Thyroid gland (tissue), 4 donors: Measurements from ENCODE around the gene MTFR2. TPM values are rescaled to one million over a fixed set of nuclear protein-coding genes. Genes with fewer than 3 reads are reported as not detected.

Source experiments
- DNase-seq, 2 donors: peaks; one replicate each; pipeline ENCODE4 v3.0.0-alpha.2; 2019
- H3K27ac ChIP-seq, 3 donors: fragments of 200-600 bp; sonication (generic); 1 replicate in 2 of 3; 2 replicates in 1 of 3; pipeline ENCODE4 v1.5.1; 2016 to 2019; ENCODE audit warnings: mild to moderate bottlenecking in 1 of 3, moderate library complexity in 1 of 3
- H3K27me3 ChIP-seq: fragments of 200-600 bp; sonication (generic); one replicate; pipeline ENCODE4 v1.5.1; 2019
- H3K36me3 ChIP-seq, 2 donors: fragments of 200-600 bp; sonication (generic); one replicate each; pipeline ENCODE4 v1.5.1; 2016 to 2019
- H3K4me1 ChIP-seq, 2 donors: fragments of 200-600 bp; sonication (generic); one replicate each; pipeline ENCODE4 v1.5.1; 2017 to 2019
- H3K4me3 ChIP-seq, 3 donors: fragments of 200-600 bp; sonication (generic); replicated peaks in 1 of 3; 1 replicate in 2 of 3; 2 replicates in 1 of 3; pipeline ENCODE4 v1.5.1; 2016; ENCODE audit warnings: mild to moderate bottlenecking in 1 of 3
- H3K9me3 ChIP-seq: fragments of 200-600 bp; sonication (generic); one replicate; pipeline ENCODE4 v1.5.1; 2017
- POLR2A ChIP-seq, 2 donors: fragments of 450-650 bp; IDR thresholded peaks; one replicate each; pipeline ENCODE4 v1.6.1; 2017; ENCODE audit warnings: antibody characterized with exemption in 2 of 2, mild to moderate bottlenecking in 2 of 2, moderate library complexity in 1 of 2
- WGBS, 2 donors: methylation state at CpG; one replicate each; pipeline ENCODE4 v1.1.5; 2017; 5-methylcytosine and 5-hydroxymethylcytosine counted together
- intact Hi-C: fragments of 100-400 bp; cut with DNase I; formaldehyde crosslinking; loops from one replicate; pipeline ENCODE4 v1.15.1; 2023
- total RNA-seq, 4 donors: library from RNA; depleted of rRNA; stranded (reverse); fragments of >200 nt; gene quantifications; one replicate each; pipeline ENCODE4 v1.2.3, GENCODE V29; 2016
- TF ChIP-seq, protein P1 (sequence below), 6 experiments: fragments of 200-600 bp in 3 of 6; fragments of 450-650 bp in 3 of 6; sonication (generic) in 3 of 6; IDR thresholded peaks; one replicate each; pipeline ENCODE4 v1.5.1; 2016 to 2019; ENCODE audit warnings: antibody characterized with exemption in 6 of 6, mild to moderate bottlenecking in 2 of 6, inconsistent platforms in 1 of 6, moderate library complexity in 1 of 6

MTFR2 gene
- total RNA-seq, 4 donors from 2014 or later = 0.54 to 0.59 TPM; not detected in 2

DNA sequence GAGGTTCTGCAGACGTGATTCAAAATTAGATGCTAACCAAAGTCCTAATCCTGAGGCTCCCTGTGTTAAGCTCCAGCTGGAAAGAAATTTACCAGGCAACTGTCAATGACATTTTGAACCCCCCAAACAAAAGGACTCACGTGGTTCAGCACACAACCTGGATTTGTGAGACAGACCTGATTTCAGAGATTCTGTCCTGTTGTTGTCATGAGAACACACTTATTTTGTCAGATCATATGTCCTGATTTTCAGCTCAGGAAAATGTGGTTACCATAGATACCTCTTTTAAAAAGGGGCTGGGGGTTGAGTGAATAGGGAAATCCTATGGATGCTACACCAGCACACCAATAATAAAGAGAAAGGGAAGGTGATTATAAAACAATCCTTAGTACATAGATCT, 61.6 kb downstream of the MTFR2 start:
- H3K4me1 ChIP-seq = no peaks in the 10 kb centered on the region
- intact Hi-C loops = no loop called here
- no peak for DNase-seq
- H3K36me3 ChIP-seq = peaks cover 8 to 10% of the 10 kb centered on the region in 2 donors
- TF ChIP-seq, protein P1, sequence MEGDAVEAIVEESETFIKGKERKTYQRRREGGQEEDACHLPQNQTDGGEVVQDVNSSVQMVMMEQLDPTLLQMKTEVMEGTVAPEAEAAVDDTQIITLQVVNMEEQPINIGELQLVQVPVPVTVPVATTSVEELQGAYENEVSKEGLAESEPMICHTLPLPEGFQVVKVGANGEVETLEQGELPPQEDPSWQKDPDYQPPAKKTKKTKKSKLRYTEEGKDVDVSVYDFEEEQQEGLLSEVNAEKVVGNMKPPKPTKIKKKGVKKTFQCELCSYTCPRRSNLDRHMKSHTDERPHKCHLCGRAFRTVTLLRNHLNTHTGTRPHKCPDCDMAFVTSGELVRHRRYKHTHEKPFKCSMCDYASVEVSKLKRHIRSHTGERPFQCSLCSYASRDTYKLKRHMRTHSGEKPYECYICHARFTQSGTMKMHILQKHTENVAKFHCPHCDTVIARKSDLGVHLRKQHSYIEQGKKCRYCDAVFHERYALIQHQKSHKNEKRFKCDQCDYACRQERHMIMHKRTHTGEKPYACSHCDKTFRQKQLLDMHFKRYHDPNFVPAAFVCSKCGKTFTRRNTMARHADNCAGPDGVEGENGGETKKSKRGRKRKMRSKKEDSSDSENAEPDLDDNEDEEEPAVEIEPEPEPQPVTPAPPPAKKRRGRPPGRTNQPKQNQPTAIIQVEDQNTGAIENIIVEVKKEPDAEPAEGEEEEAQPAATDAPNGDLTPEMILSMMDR (IDR thresholded peaks at IDR 0.05) = no peak
- no peak for TF ChIP-seq POLR2A (IDR thresholded peaks at IDR 0.05)
- H3K4me3 ChIP-seq = no peak overlapping the region
- no peaks in the 10 kb centered on the region for H3K27me3 ChIP-seq
- WGBS, 2 donors = 82 to 87% methylated on average over 2 of the region's 2 CpGs
- no peak overlapping the region for H3K27ac ChIP-seq
- no peaks in the 10 kb centered on the region for H3K9me3 ChIP-seq

DNA sequence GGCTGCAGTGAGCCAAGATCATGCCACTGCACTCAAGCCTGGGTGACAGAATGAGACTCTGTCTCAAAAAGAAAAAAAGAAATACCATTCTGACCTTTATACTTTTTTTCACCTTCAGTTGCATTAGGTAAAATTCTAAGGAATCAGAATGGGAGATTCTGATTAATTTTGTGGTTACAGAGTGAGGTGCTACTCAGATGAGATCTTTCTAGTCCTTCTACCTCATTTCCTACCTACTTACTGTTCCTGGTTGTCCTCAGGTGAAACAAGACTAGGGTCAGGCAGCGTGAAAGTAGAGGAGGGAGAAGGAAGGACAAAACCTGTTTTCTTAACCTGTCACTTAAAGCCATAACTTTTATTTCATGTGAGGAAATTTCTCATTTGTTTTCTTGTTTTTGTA, 63.7 kb downstream of the MTFR2 start:
- Histone ChIP-seq H3K27ac (no peak overlapping the region), H3K4me1 (peaks cover 0 to 7% of the 10 kb centered on the region in 2 donors), H3K9me3 (no peaks in the 10 kb centered on the region), H3K36me3 (peaks cover 4 to 5% of the 10 kb centered on the region in 2 donors), H3K27me3 (no peaks in the 10 kb centered on the region), H3K4me3 (no peak overlapping the region)
- WGBS, 2 donors = 93 to 94% methylated on average over 1 of the region's 1 CpG
- TF ChIP-seq, protein P1 (IDR thresholded peaks at IDR 0.05) = no peak
- no peak for TF ChIP-seq POLR2A (IDR thresholded peaks at IDR 0.05)
- intact Hi-C loops = no loop called here
- DNase-seq = no peak

DNA sequence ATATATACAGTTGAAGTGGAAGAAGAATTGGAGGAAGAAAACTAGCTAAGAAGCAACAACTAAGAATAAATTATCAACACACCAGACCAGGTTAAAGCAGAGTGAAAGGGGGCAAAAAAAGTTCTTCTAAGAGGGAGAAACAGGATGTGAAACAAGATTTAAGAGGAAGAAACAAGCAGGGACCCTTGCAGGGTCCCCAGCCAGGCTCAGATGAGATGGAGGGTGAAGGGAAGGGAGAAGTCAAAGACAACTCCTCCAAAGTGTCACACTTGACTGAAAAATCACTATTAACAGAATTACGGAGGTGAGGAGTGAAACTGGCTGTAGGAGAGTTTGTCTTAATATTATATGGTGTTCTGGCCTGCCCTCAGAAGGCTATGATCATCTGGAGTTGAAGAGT, 65.4 kb downstream of the MTFR2 start:
- WGBS, 2 donors = 77 to 91% methylated on average over 1 of the region's 1 CpG
- H3K4me3 ChIP-seq = no peak overlapping the region
- peaks cover 4 to 5% of the 10 kb centered on the region in 2 donors for H3K36me3 ChIP-seq
- TF ChIP-seq, protein P1 (IDR thresholded peaks at IDR 0.05) = no peak
- TF ChIP-seq POLR2A (IDR thresholded peaks at IDR 0.05) = no peak
- no peak overlapping the region for H3K27ac ChIP-seq
- intact Hi-C loops = no loop called here
- DNase-seq = no peak
- H3K9me3 ChIP-seq = no peaks in the 10 kb centered on the region
- no peaks in the 10 kb centered on the region for H3K27me3 ChIP-seq
- peaks cover 6 to 7% of the 10 kb centered on the region in 2 donors for H3K4me1 ChIP-seq

- Histone ChIP-seq H3K9me3 (no peaks in the 10 kb centered on the region), H3K27ac (no peak overlapping the region), H3K4me1 (peaks cover 6 to 7% of the 10 kb centered on the region in 2 donors), H3K4me3 (no peak overlapping the region), H3K27me3 (no peaks in the 10 kb centered on the region), H3K36me3 (no peaks in the 10 kb centered on the region)
- intact Hi-C loops = no loop called here
- TF ChIP-seq, protein P1 (IDR thresholded peaks at IDR 0.05) = no peak
- 40 to 41% methylated on average over 1 of the region's 1 CpG for WGBS, 2 donors
- no peak for DNase-seq
Measured at GRCh38 chr6:136181861-136182260, 68.2 kb downstream of the MTFR2 start.

DNA sequence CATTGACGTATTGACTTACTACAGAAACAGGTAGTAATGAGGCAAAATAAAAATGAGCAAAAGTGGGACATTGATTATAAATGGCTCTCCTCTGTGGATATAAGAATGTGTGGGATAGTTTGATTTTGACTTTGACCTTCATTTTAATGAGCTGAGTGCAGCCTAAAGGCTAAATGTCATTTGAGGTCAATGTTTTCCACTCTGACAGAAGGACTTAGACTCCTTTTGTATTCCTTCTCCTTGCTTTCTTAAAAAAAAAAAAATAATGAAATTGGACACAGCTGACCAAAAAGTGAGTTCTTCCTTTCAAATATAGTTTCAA, 68.6 kb downstream of the MTFR2 start:
- H3K4me3 ChIP-seq = no peak overlapping the region
- H3K9me3 ChIP-seq = no peaks in the 10 kb centered on the region
- no peaks in the 10 kb centered on the region for H3K27me3 ChIP-seq
- no peaks in the 10 kb centered on the region for H3K36me3 ChIP-seq
- TF ChIP-seq, protein P1 (IDR thresholded peaks at IDR 0.05) = no peak
- no peak for TF ChIP-seq POLR2A (IDR thresholded peaks at IDR 0.05)
- no peak overlapping the region for H3K27ac ChIP-seq
- intact Hi-C loops = no loop called here
- no peak for DNase-seq
- H3K4me1 ChIP-seq = peaks cover 6 to 7% of the 10 kb centered on the region in 2 donors
- 75 to 79% methylated on average over 1 of the region's 1 CpG for WGBS, 2 donors

Other genes with a start within 250 kb of the MTFR2 start
- 100 to 1,000 TPM; 149 to 209 (median 169) TPM for gene BCLAF1, start 39.5 kb upstream of the MTFR2 start, total RNA-seq